ENCODE measurements around the gene NRDE2. TPM values are rescaled to one million over a fixed set of nuclear protein-coding genes. Genes with fewer than 3 reads are reported as not detected.

The NRDE2 gene
- total RNA-seq, 1 donor from 2014 or later, result 5.6 TPM

GRCh38 chr14:90296641-90297040, 35.1 kb downstream of the NRDE2 start:
- no peak for DNase-seq (ENCODE audit: low read depth in 2 of 2)

GRCh38 chr14:90295870-90296516, 35.7 kb downstream of the NRDE2 start:
- DNase-seq (ENCODE audit: low read depth in 2 of 2), result no peak

GRCh38 chr14:90294872-90295271, 36.9 kb downstream of the NRDE2 start:
- no peak for DNase-seq (ENCODE audit: low read depth in 2 of 2)

GRCh38 chr14:90293766-90294730, 37.7 kb downstream of the NRDE2 start:
- peak in 1 of 2 donors; percentile 46 for DNase-seq (ENCODE audit: low read depth in 2 of 2)

- DNase-seq (ENCODE audit: low read depth in 2 of 2), result no peak
These were observed 40.0 kb downstream of the NRDE2 start for GRCh38 chr14:90291699-90292098.

DNA sequence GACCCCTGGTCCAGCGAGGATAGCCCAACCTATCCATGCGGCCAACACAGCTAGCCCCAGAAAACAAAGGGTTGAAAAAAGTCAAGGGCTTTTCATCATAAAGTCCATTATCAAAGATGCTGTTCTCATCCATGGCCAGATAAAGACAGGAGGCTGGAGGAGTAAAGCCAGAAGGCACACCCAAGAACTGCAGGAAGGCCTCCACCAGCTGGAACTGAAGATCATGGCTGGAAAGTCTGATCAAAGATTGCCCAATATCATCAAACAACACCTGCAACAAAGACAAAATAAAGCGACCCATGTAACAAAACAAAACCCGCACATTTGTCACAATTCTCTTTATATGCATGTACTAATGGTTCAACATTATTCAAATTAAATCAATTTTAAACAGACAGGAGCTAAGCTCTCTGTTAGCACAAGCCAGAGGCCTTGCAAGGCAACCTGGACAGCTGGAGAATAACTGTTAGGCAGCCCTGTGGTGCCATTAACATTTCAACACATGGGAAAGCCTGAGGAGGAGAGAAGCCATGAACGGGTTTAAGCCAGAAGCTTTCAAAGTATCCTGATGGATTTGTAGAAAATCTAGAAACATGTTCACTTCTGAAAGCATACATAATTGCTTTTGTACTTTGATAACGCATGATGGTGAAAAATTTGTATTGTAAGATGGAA, 41.3 kb downstream of the NRDE2 start:
- no peak for DNase-seq (ENCODE audit: low read depth in 2 of 2)

- peak; percentile 51 to 72 for DNase-seq (ENCODE audit: low read depth in 2 of 2)
These were observed 42.9 kb downstream of the NRDE2 start for GRCh38 chr14:90288651-90289355.

- DNase-seq (ENCODE audit: low read depth in 2 of 2), result no peak
These were observed 44.0 kb downstream of the NRDE2 start for GRCh38 chr14:90287791-90288190.

- DNase-seq (ENCODE audit: low read depth in 2 of 2), result no peak
These were observed 50.0 kb downstream of the NRDE2 start for GRCh38 chr14:90281756-90282155.

- DNase-seq (ENCODE audit: low read depth in 2 of 2), result peak in 1 of 2 donors; percentile 78
These were observed 50.5 kb downstream of the NRDE2 start for GRCh38 chr14:90281261-90281660.

DNA sequence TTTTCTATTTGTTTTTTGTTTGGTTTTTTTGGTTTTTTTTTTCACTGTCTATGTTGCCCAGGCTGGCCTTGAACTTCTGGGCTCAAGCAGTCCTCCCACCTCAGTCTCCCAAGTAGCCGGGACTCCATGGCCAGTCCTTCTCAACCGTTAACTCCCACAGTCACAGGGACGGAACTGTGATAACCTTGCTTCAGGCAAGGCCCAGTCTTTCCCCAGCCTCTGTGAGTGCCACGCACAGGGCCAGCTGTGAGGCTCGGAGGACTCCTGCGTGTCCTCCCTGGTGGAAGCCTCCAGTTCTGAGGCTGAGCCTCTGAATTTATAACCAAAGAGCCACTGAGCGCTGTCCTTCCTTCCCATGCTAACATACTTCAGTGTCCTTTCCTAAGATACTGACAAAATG, 51.6 kb downstream of the NRDE2 start:
- DNase-seq (ENCODE audit: low read depth in 2 of 2), result no peak

DNA sequence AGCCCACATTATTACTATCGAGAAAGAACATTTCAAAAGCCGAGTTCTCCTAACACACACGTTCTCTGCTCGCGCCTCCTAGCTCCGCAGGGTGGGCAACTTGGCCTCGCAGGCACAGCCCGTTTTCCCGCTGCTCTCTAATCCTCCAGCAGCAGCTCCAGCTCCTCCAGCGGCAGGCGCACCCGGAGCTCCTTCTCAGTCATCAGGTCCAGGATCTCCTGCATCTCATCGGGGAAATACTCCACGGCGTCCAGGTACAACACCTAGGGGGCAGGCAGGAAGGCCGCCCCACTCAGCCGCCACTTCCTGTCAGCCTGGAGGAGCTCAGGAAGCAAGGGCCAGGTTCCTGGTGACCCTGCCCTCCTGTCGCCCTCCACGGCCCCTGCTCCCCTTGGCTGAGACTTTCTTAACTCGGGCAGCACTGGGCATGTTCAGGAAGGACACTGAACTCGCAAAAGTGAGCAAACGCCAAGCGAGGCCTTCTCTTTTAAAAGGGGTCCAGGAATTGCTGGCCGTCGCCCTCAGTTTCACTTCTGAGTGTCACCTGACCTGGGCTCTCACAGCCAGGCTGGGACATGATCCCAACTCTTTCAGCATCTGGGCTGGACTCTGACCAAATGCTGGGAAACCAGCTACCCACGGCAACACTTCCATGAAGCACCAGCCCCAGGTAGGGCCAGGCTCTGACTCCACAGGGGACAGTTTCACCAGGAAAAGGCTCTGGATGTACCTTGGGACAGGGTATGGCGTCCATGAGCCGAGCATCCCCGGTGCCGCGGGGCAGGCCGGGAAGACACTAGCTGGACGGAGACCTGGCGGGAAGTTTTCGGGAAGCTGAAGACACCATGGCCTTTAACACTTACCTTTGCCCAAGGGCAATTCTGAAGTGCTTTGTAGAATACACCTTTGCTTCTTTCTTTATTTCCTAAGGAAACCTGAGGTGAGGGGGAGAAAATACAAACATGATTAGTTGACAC, 53.3 kb downstream of the NRDE2 start:
- DNase-seq (ENCODE audit: low read depth in 2 of 2), result peak in 1 of 2 donors; percentile 40

- no peak for DNase-seq (ENCODE audit: low read depth in 2 of 2)
These were observed 54.1 kb downstream of the NRDE2 start for GRCh38 chr14:90277581-90278198.

DNA sequence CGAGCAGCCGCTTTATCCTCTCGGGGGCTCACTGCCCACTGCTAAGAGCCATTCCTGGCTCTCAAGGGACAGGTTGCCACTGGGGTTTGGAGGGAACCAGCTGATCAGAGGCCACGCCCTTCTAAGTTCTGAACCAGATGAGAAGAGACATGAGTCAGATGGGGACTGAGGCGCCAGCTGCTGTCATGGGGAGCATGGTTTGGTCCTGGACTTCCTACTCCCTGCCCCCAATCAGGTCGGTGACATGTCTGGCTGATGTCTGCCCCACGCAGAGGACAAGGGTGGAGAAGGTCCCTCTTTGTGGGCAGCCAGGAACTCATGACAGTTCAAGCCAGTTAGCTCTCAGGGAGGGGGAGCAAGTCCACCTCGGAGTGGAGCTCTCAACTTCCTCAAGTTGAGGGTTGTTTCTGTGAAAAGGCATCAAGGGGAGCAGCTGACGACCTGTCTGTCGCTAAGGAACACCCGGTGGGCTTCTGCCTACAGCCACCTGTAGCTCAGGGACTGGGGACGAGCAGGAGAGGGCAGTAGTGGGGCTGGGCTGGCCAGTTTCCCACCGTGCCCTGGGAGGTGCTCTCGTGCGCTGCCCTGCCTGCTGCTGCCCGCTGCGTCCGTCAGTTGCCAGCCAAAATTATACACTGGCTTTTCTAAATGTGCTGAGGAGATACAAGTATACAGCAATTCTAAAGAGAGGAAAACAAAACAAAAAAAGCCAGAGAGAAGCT, 54.9 kb downstream of the NRDE2 start:
- DNase-seq (ENCODE audit: low read depth in 2 of 2), result peak in 1 of 2 donors; percentile 62

DNA sequence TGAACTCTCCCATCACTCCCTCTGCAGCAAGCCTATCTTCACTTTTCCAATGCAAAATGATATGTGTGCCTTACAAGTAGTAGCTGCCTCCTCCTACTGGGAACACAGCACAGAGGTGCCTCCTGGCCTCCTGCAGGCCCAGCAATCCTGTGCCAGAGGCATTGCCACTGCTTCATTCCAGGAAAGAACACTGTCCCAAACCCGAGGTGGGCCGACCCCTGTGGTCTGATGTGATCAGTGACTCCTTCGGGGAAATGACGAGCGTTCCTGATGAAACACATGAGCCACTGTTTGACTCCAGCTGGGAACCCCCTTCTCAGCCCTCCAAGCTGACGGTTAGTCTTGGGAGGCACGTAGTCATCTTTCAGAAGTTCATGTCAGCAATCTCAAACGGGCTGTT, 55.9 kb downstream of the NRDE2 start:
- DNase-seq (ENCODE audit: low read depth in 2 of 2), result peak in 1 of 2 donors; percentile 91

- DNase-seq (ENCODE audit: low read depth in 2 of 2), result no peak
These were observed 56.3 kb downstream of the NRDE2 start for GRCh38 chr14:90275458-90275814.

- peak; percentile 54 to 95 for DNase-seq (ENCODE audit: low read depth in 2 of 2)
These were observed 56.8 kb downstream of the NRDE2 start for GRCh38 chr14:90274808-90275457.

DNA sequence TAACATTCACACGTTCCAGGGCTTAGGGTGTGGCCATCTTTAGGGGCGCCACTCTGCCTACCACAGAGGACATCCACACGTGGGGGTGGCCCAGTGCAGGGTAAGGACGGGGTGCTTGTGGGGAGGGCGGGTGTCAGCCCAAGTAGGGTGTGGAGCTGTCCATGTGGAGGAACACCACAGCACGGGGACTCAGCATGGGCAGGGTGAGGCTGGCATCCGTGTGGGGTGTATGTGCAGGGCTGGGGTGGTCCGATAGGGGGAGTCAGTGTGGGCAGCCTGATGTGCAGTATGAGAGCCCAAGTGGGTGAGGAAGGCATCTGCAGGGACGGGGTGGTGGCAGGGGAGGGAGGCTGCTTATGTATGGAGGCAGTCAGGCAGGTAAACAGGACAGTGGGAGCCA, 57.7 kb downstream of the NRDE2 start:
- no peak for DNase-seq (ENCODE audit: low read depth in 2 of 2)

GRCh38 chr14:90273532-90273931, 58.2 kb downstream of the NRDE2 start:
- peak in 1 of 2 donors; percentile 47 for DNase-seq (ENCODE audit: low read depth in 2 of 2)

All from lung microvascular endothelial cell (primary cell).